ENCODE measurements around the gene IGLON5.

IGLON5 gene

DNA sequence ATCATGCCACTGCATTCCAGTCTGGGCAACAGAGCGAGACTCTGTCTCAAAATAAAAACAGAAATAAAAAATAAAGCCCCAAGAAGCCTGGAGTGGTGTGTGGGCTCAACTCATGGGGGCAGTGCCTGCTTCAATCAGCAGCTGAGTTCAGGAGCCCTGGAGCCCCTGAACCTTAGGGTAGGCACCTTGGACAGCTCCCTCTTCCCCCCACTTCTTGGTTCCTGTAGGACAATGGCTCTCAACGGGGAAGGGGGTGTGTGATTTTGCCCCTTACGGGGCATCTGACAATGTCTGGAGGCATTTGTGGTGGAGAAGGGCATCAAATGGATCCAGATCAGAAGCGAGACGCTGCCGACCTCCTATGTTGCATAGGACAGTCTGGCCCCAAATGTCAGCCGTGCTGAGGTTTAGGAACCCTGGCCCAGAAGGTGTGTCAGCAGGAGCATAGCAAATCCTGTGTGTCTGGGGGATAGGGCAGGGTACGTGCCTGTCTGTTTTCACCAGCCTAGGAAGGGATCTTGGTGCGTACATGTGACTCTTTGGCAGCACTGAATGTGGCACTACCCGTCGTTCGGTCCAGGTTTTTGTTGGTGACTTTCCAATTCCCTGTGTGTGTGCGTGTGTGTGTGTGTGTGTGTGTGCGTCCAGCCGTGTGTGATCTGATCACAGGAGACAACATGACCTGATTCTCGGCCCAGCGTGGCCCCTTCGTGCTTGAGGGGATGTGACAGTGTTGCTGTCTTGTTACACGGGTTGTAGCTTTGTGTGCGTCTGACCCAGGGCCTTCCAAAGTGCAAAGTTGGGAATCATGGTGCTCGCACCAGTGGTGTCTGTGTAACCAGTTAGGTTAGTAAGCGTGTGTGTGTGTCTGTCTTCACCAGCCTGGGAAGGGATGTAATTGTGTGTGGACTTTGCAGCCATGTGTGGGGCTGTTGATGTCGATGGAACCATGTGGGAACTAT lies 7.5 kb downstream of the IGLON5 start:
- no peak for DNase-seq

DNA sequence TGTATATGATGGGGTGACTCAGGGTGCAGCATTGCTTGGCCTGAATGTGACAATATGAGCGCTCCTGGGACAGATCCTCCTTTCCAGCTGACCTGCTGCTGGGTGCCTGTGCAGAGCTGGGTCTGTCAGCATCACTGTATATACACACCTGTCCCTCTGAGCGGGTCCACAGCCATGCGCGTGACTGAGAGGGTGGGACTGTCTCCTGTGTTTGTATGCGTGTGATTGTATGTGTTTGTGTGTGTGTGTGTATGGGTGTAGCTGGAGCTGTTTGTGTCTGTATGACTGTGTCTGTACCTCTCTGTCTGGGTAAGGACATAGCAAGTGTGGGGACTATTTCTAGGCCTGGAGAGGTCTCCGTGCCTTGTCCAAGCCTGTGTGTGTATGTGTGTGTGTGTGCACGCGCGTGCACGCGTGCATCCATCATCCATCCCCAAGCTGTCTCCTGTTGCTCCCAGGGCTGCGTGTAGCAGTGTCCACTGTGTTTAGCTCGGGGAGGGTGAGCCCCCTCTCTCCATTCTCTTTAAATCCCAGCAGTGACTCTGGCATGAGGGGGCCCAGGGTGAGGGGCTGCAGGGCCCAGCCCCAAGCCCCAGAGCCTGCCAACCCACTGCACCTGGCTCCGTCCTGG lies 8.3 kb downstream of the IGLON5 start:
- no peak for DNase-seq

DNA sequence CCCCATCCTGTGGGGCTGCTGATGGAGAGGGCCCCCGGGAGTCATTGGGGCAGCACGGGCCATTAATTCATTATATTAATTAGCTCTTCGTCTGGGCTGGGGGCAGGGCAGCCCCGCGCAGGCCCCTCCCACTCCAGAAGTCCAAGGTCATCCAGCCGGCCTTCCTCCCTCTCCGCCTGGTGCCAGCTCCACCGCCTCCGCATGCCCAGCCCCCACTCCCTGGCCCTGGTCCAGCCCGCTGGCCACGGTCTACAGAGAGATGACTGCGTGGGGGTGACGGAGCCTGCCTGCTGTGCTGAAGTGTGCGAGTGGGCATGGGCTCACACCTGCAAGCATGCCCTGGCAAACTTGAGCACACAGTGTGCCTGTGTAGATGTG lies 8.8 kb downstream of the IGLON5 start:
- no peak for DNase-seq

DNA sequence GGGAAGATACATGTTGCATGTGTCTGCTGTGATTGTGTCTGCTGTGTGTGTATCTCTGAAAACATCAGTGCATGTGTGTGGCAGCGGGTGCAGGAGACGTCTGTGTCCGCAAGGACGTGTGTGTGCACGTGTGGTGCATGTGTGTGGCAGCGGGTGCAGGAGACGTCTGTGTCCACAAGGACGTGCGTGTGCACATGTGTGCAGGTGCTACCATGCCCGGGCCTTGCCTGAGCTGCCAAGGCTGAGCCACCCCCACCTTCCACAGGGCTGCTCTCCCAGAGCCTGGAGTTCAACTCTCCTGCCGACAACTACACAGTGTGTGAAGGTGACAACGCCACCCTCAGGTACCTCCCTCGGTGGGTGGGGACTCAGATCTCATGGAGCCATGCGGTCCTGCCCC lies 10.4 kb downstream of the IGLON5 start:
- no peak for DNase-seq

DNA sequence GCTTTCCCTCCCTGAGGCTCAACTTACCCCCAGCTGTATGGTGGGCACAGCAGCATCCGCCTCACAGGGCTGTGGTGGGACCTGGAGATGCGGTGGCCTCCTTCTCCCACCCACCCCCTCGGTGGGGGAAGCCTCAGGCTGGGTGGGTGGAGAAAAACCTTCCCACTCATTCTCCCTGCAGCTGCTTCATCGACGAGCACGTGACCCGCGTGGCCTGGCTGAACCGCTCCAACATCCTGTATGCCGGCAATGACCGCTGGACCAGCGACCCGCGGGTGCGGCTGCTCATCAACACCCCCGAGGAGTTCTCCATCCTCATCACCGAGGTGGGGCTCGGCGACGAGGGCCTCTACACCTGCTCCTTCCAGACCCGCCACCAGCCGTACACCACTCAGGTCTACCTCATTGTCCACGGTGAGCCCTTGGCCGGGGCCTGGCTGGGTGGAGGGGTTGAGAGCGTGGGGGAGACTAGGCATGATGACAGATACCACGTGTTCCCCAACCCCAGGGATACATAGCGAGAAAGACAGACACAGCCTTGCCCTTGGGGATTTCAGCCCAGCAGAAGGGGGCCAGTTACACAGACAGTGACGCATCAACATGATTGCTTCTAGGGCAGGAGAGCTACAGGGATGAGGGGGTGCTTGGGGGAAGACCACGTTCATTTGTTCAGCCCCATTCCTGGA lies 12.2 kb downstream of the IGLON5 start:
- DNase-seq: no peak

DNA sequence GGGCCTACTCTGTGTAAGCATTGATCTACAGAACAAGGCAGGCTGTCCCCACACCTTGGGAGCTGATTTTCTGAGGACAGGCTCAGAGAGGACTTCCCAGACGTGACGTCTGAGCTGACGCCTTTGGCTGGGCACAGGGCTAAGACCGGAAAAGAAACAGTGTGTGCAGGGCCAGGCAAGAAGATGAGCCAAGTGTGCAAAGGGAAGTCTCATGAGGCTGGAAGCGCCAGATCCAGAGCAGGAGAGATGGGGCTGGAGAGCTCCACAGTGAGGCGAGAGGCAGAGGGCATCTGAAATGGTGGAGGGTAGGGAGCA lies 12.7 kb downstream of the IGLON5 start:
- no peak for DNase-seq

DNA sequence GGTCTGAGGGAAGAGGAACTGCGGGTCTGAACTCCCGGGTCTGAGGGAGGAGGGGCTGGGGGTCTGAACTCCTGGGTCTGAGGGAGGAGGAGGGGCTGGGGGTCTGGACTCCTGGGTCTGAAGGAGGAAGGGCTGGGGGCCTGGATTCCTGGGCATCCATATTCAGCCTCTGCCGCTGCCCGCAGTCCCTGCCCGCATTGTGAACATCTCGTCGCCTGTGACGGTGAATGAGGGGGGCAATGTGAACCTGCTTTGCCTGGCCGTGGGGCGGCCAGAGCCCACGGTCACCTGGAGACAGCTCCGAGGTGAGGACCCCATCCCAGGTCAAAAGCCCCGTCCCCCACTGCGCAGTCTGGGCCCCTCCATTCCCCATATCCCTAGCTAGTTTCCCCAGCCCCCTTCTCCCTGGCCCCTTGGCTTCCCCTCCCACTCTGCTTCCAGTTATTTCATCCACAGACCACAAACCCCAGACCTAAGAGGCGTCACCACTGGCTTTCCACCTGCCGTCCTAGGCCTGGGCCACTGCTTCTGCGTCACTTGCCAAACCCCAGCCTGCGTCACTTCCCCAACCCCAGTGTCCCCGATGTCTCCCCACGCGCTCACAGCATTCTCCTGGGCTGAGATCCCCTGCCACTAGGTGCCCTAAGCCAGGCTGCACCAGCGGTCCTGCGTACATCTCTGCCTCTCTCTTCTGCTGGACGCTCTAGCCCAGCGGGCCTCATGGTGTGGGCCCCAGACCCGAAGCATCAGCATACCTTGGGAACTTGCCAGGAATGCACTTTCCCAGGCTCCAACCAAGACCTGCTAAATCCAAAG lies 13.9 kb downstream of the IGLON5 start:
- DNase-seq: no peak

DNA sequence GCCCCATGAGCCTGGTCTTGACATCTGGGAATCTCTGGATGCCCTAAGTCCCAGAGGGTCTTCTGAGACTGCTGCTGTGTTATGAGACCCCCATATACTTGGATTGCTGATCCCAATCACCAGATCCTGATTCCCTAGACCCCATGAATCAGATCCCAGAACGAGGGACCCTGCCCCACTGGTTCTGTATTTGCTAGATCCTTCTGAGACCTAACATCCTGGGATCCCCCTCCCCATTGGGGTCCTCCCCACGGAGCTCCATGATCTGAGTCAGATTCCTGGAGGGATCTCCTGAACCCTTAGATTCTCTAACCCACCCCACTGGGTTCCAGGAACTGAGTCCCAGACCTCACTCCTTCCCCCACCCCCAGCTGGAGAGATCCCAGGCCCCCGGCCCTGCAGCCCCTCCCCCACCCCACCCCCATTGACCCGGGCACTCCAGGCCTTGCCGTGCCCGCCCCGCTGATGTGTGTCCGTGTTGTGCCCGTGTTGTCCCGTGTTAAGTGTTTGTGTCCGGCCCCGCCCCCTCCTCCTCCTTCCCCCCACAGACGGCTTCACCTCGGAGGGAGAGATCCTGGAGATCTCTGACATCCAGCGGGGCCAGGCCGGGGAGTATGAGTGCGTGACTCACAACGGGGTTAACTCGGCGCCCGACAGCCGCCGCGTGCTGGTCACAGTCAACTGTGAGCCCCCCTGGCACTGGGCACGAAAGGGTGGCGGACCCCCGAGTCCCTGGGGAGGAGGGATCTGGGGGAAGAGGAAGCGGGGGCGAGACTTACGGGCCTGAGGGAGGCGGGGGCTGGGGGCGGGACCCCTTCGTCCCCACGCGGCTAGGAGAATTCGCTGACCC lies 15.0 kb downstream of the IGLON5 start:
- DNase-seq: no peak

DNA sequence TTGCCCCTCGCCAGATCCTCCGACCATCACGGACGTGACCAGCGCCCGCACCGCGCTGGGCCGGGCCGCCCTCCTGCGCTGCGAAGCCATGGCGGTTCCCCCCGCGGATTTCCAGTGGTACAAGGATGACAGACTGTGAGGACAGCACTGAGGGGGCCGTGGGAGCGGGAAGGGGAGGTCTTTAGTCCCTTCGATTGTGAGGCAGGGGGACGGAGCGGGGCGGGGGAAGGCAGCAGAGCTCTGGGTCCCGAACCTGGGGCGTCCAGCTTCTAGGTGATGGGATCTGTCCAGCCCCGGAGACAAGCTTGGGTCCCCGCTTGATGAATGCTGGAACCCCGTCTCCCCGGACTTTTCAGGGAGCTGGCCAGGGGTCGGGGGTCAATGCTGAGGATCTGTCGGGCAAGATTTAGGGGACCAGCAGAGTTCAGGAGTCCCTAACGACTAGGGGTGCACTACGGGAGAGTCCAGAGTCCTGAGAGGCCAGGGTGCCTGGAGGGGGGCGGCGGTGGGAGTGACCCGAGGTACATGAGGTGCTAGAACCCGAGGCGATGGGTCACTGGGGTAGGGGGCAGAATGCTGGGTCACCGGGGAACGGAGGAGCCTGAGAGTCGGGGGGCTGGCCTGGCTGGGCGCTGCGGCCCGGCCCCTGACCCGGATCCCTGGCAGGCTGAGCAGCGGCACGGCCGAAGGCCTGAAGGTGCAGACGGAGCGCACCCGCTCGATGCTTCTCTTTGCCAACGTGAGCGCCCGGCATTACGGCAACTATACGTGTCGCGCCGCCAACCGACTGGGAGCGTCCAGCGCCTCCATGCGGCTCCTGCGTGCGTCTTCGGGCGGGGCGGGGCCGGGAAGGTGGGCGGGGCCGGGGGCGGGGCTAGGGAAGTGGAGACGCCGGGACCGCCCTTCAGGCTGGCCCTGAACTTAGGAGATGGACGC lies 15.9 kb downstream of the IGLON5 start:
- DNase-seq: peak; percentile 25

DNA sequence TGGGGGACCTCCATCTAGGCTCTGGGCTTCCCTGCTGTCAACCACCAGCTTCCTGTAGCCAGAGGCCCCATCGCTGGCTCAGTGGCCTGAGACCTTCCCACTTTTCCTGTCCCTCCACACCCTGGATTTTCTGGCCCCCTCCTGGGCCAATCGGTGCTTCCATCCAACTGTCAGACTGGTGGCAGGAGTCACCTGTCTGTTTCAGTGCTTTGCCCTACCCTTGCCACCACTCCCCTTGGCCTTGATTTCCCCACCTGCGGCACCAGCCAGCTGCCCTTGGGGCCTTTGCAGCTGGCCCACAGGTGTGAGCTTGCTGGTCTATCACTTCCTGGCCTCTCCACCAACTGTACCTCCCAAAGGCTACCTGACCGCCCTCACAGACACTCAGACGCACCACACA lies 18.0 kb downstream of the IGLON5 start:
- DNase-seq: no peak

DNA sequence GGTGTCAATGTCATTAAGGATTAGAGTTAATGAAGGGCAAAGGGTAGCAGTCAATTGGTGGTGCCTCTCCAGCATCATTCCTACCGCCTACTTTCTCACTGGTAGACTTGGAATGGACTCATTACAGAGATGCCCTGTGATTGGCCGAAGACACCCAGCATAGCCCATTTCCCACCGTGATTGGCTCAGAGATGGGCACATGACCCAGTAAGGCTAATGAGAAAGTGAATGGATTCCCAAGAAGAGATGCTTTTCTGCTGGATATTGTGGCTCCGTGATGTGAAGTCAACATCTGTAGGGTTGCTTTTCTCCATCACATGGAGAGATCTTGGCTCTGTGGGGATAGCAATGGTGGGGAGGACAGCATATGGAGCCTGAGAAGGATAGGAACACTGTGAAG lies 18.9 kb downstream of the IGLON5 start:
- no peak for DNase-seq

DNA sequence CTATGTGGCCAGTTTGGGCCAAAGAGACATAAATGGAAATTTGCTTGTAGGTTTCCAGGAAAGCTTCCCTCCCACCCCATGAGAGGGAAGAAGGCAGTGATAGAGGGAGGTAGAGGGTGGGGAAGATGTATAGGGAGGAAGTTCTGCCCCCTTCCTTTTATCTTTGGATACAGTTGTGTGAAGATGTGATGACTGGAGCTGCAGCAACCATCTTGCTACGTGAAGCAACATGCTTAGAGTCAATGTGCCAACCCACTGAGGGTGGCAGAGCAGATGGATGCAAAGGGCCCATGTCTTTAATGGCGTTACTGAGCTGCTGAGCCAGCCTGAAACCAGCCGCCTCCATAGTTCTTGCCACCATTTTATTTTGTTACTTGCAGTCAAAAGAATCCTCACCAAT lies 19.7 kb downstream of the IGLON5 start:
- DNase-seq: no peak

DNA sequence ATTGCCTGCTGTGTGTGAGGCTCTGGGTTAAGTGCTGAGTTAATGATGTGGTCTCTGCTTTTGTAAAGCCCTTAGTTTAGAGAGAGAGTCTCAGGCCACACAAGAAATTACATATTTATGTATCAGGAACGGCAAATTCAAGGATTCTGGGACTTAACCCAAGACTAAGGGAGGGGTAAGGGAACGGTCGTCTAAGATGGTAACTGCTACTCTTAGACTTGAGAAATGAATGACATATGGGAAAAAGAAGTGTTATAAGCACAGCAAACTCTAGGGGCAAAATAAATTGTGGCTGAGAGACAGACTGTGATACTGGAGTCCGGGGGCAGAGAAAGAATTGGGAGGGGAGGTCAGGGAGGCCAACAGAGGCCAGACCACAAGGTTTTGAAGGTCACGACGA lies 20.3 kb downstream of the IGLON5 start:
- DNase-seq: no peak

DNA sequence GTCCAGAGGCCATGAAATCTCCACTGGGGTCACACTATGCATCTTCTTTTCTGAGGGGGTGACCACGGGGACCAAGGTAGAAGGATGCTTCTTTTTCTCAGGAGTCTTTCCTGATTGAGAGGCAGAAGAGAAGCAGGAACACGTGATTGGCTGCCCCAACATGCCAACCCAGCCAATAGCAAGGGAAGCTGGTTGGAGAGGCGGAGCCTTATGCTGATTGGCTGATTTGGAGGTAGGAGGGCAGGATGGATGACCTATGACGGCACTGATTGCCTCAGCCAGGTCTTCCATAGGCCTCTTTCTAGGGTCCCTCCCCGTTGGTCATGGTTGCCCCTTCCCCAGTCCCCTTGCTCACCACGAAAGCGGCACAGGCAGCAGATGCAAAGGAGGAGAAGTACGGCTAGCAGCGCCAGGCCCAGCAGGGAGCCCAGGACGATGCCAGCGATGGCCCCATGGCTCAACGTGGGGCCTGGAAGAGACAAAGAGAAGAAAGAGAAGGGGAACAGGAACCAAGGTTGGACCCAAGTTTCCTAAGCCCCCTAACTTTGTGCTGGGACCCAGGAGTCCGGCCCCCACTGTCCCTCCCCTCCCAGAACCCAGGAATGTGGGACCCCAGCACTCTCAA lies 22.5 kb downstream of the IGLON5 start:
- no peak for DNase-seq

DNA sequence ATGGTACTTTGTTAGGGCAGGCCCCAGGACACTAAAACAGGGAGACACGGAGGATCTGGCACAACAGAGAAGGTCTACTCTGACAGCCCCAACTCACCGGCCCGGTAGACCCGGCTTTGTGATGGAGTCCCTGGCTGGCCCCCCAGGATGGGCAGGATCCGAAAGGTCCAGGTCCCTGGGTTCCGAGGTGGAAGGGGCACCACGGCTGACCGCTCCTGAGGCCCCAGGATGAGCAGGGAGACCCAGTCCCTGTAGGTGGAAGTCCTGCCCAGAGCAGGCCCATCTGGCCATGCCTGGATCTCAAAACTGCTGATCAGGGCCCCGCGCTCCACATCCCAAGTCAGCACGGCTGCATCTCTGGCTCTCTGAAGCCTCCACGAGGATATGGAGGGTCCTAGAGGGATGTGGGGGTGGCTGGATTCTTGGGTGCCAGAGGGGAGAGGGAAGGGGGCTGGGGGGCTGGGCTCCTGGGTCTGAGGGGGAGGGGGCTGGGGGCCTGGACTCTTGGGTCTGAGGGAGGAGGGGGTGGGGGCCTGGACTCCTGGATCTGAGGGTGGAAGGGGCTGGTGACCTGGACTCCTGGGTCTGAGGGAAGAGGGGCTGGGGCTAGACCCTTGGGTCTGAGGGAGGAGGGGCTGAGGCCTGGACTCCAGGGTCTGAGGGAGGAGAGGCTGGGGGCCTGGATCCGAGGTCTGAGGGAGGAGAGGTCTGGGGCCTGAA lies 25.9 kb downstream of the IGLON5 start:
- no peak for DNase-seq

DNA sequence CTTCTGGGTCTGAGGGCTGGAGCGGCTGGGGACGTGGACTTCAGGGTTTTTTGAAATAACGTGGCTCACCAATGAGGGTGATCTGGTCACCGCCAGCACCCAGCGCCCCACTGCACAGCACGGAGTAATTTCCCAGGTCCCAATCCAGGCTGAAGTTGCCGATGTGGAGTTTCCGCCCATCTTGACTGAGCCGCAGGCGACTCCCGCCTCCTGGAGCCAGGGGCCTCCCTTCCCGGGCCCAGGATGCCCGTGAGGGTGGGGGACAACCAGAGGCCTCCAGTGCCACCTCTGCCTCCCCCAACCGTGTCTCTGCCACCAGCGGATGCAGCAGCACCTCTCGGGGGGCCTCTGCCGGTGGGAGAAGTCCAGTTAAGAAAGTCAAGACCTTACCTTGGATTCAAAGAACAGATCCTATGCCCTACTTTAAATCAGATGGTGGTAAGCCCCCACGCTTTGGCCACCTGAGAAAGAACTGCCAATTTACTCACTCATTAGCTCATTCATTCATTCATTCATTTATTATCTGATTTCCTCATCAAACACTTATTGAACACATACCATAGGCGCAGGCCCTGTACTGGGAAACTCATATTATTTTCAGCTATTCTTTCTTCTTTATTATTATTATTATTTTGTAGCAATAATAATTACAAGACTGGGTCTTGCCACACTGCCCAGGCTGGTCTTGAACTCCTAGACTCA lies 26.6 kb downstream of the IGLON5 start:
- no peak for DNase-seq

DNA sequence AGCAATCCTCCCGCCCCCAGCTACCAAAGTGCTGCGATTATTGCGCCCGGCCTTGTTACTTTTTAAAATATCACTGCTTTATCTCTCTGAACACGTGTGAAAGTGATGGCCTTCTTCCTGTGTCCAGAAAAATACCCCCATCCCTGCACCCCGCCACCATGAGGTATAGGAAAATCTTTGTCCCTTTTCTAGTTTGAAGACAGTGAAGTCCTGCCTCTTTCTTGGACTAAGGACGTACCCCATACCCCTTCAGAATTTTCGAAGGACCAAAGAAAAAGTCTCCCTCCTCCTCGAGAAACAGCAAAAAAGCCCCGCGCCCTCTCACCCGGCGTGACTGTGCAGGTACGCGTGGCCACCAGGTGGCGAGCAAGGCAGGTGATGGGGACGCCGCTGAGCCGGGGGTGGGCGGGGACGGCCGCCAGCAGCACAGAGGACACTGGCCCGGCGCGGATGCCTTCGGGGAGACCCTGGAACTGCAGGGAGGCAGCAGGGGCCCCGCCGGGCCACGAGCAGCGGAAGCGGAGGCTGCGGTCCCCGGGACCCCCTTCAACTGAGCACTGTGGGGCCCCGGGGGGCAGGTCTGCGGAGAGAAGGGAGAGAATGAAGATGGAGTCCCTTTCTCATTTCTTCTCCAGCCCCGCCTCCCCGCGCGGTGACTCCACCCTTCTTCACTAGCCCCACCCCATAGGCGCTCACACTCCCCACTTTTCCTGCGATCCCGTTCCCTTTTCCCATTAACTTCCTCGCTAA lies 27.3 kb downstream of the IGLON5 start:
- DNase-seq: peak; percentile 78

DNA sequence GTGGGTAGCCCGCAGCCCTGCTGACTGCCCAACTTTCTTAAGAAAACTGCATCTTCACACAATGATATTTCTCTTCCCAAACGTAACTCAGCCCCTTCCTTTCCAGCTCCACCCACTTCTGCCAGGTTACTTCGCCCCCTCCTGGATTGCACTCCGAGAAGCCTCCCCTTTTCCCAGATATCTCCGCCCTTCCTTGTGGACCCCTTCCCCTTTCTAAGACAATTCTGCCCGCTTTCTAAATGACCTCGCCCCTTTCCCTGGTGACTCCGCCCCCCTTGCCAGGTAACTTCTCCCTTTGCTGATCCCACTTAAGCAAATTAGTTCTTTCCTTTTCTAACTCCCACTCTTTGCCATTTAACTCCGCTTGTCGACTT lies 27.9 kb downstream of the IGLON5 start:
- DNase-seq: no peak

All from effector CD4-positive, alpha-beta T cell (primary cell).